ENCODE measurements around the gene QRICH1.
A peak's percentile ranks its signal among the peaks of the same experiment; 100 is the strongest.

QRICH1 gene

GRCh38 chr3:49004352-49005302 is 89.2 kb downstream of the QRICH1 start:
- Histone ChIP-seq H3K4me1 (ENCODE audit: control insufficient read depth, insufficient read depth, low read length) (peaks cover 18% of the 10 kb centered on the region), H3K36me3 (ENCODE audit: control insufficient read depth, insufficient read depth, low read length, severe bottlenecking) (no peaks in the 10 kb centered on the region), H3K4me3 (ENCODE audit: low read length) (no peak overlapping the region), H3K9ac (ENCODE audit: low read length) (no peak overlapping the region), H3K27me3 (replicated peaks; ENCODE audit: control insufficient read depth, insufficient read depth, low read length) (no peaks in the 10 kb centered on the region), H3K9me3 (ENCODE audit: control insufficient read depth, low read length) (no peaks in the 10 kb centered on the region)
- DNase-seq (ENCODE audit: low read depth), result no peak

DNA sequence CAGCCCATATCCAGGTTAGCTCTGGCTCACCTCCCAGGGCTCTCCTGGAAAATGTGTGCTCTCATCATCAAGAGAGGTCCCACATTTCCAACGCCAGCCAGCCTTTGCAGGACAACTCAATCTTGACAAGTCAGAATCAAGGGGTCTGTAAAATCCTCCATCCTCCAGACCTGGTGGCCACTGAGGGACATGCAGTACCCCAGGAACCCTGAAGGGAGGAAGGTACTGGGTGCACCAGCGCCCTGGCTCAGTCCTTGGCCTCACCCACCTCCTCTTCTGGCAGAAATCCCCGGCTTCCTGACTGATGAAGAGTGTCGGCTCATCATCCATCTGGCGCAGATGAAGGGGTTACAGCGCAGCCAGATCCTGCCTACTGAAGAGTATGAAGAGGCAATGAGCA is 92.7 kb downstream of the QRICH1 start:
- H3K27me3 ChIP-seq (replicated peaks; ENCODE audit: control insufficient read depth, insufficient read depth, low read length), result no peaks in the 10 kb centered on the region
- no peak overlapping the region for H3K4me3 ChIP-seq (ENCODE audit: low read length)
- no peak for DNase-seq (ENCODE audit: low read depth)
- no peaks in the 10 kb centered on the region for H3K4me1 ChIP-seq (ENCODE audit: control insufficient read depth, insufficient read depth, low read length)
- no peak overlapping the region for H3K9ac ChIP-seq (ENCODE audit: low read length)
- no peaks in the 10 kb centered on the region for H3K36me3 ChIP-seq (ENCODE audit: control insufficient read depth, insufficient read depth, low read length, severe bottlenecking)
- no peaks in the 10 kb centered on the region for H3K9me3 ChIP-seq (ENCODE audit: control insufficient read depth, low read length)

GRCh38 chr3:48999085-48999858 is 94.6 kb downstream of the QRICH1 start:
- no peak overlapping the region for H3K4me3 ChIP-seq (ENCODE audit: low read length)
- no peaks in the 10 kb centered on the region for H3K36me3 ChIP-seq (ENCODE audit: control insufficient read depth, insufficient read depth, low read length, severe bottlenecking)
- no peaks in the 10 kb centered on the region for H3K4me1 ChIP-seq (ENCODE audit: control insufficient read depth, insufficient read depth, low read length)
- DNase-seq (ENCODE audit: low read depth), result no peak
- H3K9me3 ChIP-seq (ENCODE audit: control insufficient read depth, low read length), result no peaks in the 10 kb centered on the region
- H3K9ac ChIP-seq (ENCODE audit: low read length), result no peak overlapping the region
- H3K27me3 ChIP-seq (replicated peaks; ENCODE audit: control insufficient read depth, insufficient read depth, low read length), result no peaks in the 10 kb centered on the region

DNA sequence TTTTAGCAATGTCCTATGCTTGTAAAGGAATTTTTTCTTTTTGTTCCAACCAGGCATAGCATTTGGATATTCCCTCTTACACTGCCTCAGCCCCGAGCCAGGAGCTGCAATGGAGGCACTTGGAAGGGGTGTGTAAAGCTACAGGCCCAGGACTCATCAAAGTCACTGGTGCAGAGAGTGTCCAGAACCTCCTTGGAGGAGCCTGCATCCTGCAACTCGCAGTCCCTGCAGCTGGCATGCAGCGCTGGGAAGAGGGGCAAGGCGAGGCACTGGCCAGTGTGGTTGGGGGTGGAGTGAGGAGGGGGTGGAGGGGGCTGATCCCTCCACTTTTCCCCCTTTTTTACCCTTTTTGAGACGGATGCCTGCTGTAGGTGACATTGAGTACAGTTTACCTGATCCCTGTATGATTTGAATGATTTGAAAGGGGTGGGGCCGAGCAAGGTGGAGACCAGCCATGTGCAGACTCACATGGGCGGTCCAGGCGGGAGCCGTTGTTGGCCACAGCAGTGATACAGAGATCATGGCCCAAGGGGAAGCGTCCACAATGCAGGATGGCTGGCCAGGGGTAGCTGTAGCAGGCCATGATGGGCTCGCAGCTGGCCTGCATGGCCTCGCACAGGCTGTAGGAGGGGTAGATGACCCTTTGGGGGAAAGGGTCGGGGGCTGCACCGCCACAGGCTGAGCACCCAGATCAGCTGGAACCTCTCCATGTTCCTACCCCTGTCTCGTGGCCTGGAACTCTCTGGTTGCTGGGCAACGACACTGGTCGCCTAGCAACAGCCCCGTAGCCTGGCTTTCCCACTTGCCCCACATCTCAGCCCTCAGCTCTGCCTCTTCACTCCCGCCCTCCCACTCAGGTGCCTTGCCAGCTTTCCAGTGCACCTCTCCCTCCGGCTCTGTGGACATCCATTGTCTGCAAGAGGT is 95.9 kb downstream of the QRICH1 start:
- no peak overlapping the region for H3K9ac ChIP-seq (ENCODE audit: low read length)
- no peak for DNase-seq (ENCODE audit: low read depth)
- H3K9me3 ChIP-seq (ENCODE audit: control insufficient read depth, low read length), result no peaks in the 10 kb centered on the region
- no peaks in the 10 kb centered on the region for H3K36me3 ChIP-seq (ENCODE audit: control insufficient read depth, insufficient read depth, low read length, severe bottlenecking)
- no peaks in the 10 kb centered on the region for H3K4me1 ChIP-seq (ENCODE audit: control insufficient read depth, insufficient read depth, low read length)
- no peak overlapping the region for H3K4me3 ChIP-seq (ENCODE audit: low read length)
- no peaks in the 10 kb centered on the region for H3K27me3 ChIP-seq (replicated peaks; ENCODE audit: control insufficient read depth, insufficient read depth, low read length)

- Histone ChIP-seq H3K4me1 (ENCODE audit: control insufficient read depth, insufficient read depth, low read length) (peaks cover under 1% of the 10 kb centered on the region), H3K4me3 (ENCODE audit: low read length) (no peak overlapping the region), H3K9me3 (ENCODE audit: control insufficient read depth, low read length) (no peaks in the 10 kb centered on the region), H3K9ac (ENCODE audit: low read length) (no peak overlapping the region), H3K27me3 (replicated peaks; ENCODE audit: control insufficient read depth, insufficient read depth, low read length) (no peaks in the 10 kb centered on the region), H3K36me3 (ENCODE audit: control insufficient read depth, insufficient read depth, low read length, severe bottlenecking) (no peaks in the 10 kb centered on the region)
- DNase-seq (ENCODE audit: low read depth), result no peak
Measured at GRCh38 chr3:48997102-48997635, 96.7 kb downstream of the QRICH1 start.

DNA sequence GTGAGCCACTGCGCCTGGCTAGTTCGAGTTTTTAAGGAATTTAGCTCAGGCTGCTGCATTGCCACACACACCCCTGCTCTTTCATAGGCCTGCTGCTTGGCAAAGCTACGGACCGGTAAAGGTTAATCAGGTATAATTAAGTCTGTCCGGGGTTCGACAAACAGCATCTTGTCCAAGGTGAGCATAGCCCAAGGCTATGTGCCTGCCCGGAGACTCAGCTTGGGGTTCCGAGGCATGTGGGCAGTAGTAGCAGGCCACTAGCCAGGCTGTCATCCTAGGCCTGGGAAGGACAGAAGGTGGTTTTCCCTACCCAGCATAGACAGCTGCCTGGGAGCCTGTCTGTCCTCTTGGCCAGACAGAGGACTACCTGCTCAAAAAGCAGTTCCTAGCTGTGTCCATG is 97.2 kb downstream of the QRICH1 start:
- H3K4me1 ChIP-seq (ENCODE audit: control insufficient read depth, insufficient read depth, low read length), result peaks cover 6% of the 10 kb centered on the region
- no peaks in the 10 kb centered on the region for H3K27me3 ChIP-seq (replicated peaks; ENCODE audit: control insufficient read depth, insufficient read depth, low read length)
- no peaks in the 10 kb centered on the region for H3K9me3 ChIP-seq (ENCODE audit: control insufficient read depth, low read length)
- DNase-seq (ENCODE audit: low read depth), result no peak
- no peak overlapping the region for H3K4me3 ChIP-seq (ENCODE audit: low read length)
- H3K36me3 ChIP-seq (ENCODE audit: control insufficient read depth, insufficient read depth, low read length, severe bottlenecking), result no peaks in the 10 kb centered on the region
- H3K9ac ChIP-seq (ENCODE audit: low read length), result no peak overlapping the region

GRCh38 chr3:48993834-48994233 is 100.0 kb downstream of the QRICH1 start:
- no peaks in the 10 kb centered on the region for H3K27me3 ChIP-seq (replicated peaks; ENCODE audit: control insufficient read depth, insufficient read depth, low read length)
- no peaks in the 10 kb centered on the region for H3K9me3 ChIP-seq (ENCODE audit: control insufficient read depth, low read length)
- H3K4me3 ChIP-seq (ENCODE audit: low read length), result no peak overlapping the region
- peaks cover 24% of the 10 kb centered on the region for H3K4me1 ChIP-seq (ENCODE audit: control insufficient read depth, insufficient read depth, low read length)
- no peak for DNase-seq (ENCODE audit: low read depth)
- H3K9ac ChIP-seq (ENCODE audit: low read length), result no peak overlapping the region
- H3K36me3 ChIP-seq (ENCODE audit: control insufficient read depth, insufficient read depth, low read length, severe bottlenecking), result no peaks in the 10 kb centered on the region

DNA sequence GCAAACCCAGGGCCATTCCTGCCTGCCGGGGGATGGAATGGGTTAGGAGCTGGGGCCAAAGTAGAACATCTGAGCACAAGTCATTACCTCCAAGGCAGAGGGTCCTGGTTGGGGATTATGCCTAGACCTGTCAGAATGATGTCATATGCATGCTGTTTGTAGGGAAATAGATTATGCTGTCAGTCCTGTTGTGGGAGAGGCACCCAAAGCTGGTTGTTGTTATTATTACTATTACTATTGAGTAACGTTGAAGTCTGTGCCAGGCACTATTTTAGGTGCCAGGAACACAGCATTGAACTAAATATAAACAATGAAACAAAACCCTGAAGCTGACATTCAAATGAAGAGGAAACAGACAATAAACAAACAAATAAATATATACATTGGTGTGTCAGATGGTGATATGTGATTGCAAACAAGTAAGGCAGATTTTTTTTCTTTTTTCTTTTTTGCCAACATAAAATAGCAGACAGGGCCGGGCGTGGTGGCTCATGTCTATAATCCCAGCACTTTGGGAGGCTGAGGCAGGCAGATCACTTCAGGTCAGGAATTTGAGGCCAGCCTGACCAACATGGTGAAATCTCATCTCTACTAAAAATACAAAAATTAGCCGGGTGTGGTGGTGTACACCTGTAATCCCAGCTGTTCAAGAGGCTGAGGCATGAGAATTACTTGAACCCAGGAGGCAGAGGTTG is 101.9 kb downstream of the QRICH1 start:
- Histone ChIP-seq H3K4me1 (ENCODE audit: control insufficient read depth, insufficient read depth, low read length) (peaks cover 24% of the 10 kb centered on the region), H3K9ac (ENCODE audit: low read length) (peak overlapping the region; percentile 91), H3K9me3 (ENCODE audit: control insufficient read depth, low read length) (no peaks in the 10 kb centered on the region), H3K4me3 (ENCODE audit: low read length) (peak overlapping the region; percentile 85), H3K36me3 (ENCODE audit: control insufficient read depth, insufficient read depth, low read length, severe bottlenecking) (no peaks in the 10 kb centered on the region), H3K27me3 (replicated peaks; ENCODE audit: control insufficient read depth, insufficient read depth, low read length) (no peaks in the 10 kb centered on the region)
- peak; percentile 18 for DNase-seq (ENCODE audit: low read depth)

DNA sequence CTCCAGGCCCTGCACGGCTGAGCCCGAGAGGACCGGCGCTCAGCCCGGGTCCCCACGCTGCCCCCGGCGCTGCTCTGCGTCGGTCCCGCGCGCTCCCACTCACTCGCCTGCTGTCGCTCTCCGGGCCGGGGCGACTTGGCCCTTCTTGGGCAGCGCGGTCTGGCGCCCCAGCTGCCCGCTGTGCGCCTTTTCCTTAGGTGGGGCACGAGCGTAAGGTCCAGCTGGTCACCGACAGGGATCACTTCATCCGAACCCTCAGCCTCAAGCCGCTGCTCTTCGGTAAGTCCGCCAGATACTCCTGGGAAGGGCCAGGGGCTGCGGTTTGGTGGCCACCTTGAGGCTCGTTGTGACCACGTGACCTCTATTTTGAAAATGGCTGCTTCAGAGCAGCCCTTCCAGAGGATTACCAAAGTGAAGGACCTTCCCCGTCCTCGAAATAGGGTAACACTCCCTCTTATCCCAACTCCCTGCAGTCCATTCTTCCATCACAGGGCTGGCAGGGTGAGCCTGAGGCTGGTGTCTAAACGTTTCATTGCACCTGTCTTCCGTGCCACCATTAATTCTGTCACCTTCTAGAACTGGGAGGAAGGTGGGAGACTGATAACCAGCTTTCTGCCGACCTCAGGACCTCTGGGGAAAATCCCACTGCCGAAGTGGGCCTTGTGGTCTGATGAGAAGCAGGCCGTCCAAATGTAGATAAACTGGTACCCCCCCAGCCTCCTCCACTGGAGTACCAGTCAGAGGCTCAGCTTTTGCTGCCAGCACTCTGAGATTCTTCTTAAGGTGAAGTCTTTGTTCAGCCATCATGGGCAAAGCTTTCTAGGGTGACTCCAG is 103.0 kb downstream of the QRICH1 start:
- H3K36me3 ChIP-seq (ENCODE audit: control insufficient read depth, insufficient read depth, low read length, severe bottlenecking), result peaks cover 10% of the 10 kb centered on the region
- H3K4me1 ChIP-seq (ENCODE audit: control insufficient read depth, insufficient read depth, low read length), result peaks cover 24% of the 10 kb centered on the region
- no peaks in the 10 kb centered on the region for H3K27me3 ChIP-seq (replicated peaks; ENCODE audit: control insufficient read depth, insufficient read depth, low read length)
- H3K4me3 ChIP-seq (ENCODE audit: low read length), result peak overlapping the region; percentile 85
- DNase-seq (ENCODE audit: low read depth), result peak; percentile 55
- no peaks in the 10 kb centered on the region for H3K9me3 ChIP-seq (ENCODE audit: control insufficient read depth, low read length)
- peak overlapping the region; percentile 91 for H3K9ac ChIP-seq (ENCODE audit: low read length)
